Mesangial cell (primary cell): ENCODE results near the gene TRAPPC2. TPM values are rescaled to one million over a fixed set of nuclear protein-coding genes. Genes with fewer than 3 reads are reported as not detected.

ENCODE experiments used
- total RNA-seq: library from RNA; depleted of rRNA; stranded (reverse); fragments of >200 nt; gene quantifications from 2 replicates; pipeline ENCODE4 v1.2.3, GENCODE V29; 2015

Gene TRAPPC2
- 13.7 and 13.8 TPM in 2 replicates for total RNA-seq

GRCh38 chrX:13734278-13735172 lies at the start of gene TRAPPC2, which contains the start of gene OFD1:
TRAPPC2 (minus strand) TSS chrX:13734620; CDS start chrX:13719963, 14,657 bp downstream.
OFD1 (plus strand) TSS chrX:13734748; CDS start chrX:13735072, 324 bp downstream.

GRCh38 chrX:13688958-13689740 lies 45.3 kb downstream of the TRAPPC2 start, which contains the start of gene RAB9A:
RAB9A (plus strand) TSS chrX:13689128; CDS start chrX:13708747, 19,619 bp downstream.

Other genes starting within 250 kb of the TRAPPC2 start
- gene EGFL6, start 165.0 kb downstream of the TRAPPC2 start, total RNA-seq = under 0.01 TPM in 1 of 2 replicates, not detected in the other
- gene TCEANC, start 81.5 kb downstream of the TRAPPC2 start, total RNA-seq = 1.0 and 1.3 TPM in 2 replicates
- gene RAB9A, start 45.5 kb downstream of the TRAPPC2 start, total RNA-seq = 18.7 and 28.9 TPM in 2 replicates
- 8.6 and 8.9 TPM in 2 replicates for gene OFD1, start 128 bp upstream of the TRAPPC2 start, total RNA-seq
- gene GPM6B, start 82.5 kb upstream of the TRAPPC2 start, total RNA-seq = 0.13 and 1.1 TPM in 2 replicates